Heart right ventricle (tissue), 16 donors: Measurements from ENCODE around the gene MT1M. TPM values are rescaled to one million over a fixed set of nuclear protein-coding genes. Genes with fewer than 3 reads are reported as not detected.

Experiments used
- ATAC-seq, 8 donors: fragments of 200-7000 bp; cut with Tn5 transposase; one replicate each; pipeline ENCODE4 v1.9.1; 2020; ENCODE audit warnings: mild to moderate bottlenecking in 8 of 8, moderate library complexity in 8 of 8, moderate number of reproducible peaks in 1 of 8
- DNase-seq, 2 donors: peaks; one replicate each; pipeline ENCODE4 v3.0.0-alpha.2; 2020
- H3K27ac ChIP-seq, 10 donors: fragments of 200-600 bp; sonication (generic) in 2 of 10; one replicate each; pipeline versions ENCODE4 v1.5.0 to v1.8.0; 2020 to 2022; ENCODE audit warnings: mild to moderate bottlenecking in 3 of 10
- H3K27me3 ChIP-seq, 7 donors: fragments of 200-600 bp; one replicate each; pipeline ENCODE4 v1.8.0; 2021 to 2022; ENCODE audit warnings: mild to moderate bottlenecking in 2 of 7
- H3K36me3 ChIP-seq, 9 donors: fragments of 200-600 bp; sonication (generic) in 1 of 9; one replicate each; pipeline versions ENCODE4 v1.5.0 to v1.8.0; 2020 to 2022; ENCODE audit warnings: mild to moderate bottlenecking in 2 of 9
- H3K4me1 ChIP-seq, 9 donors: fragments of 200-600 bp; sonication (generic) in 1 of 9; one replicate each; pipeline versions ENCODE4 v1.5.0 to v1.8.0; 2020 to 2022; ENCODE audit warnings: mild to moderate bottlenecking in 4 of 9
- H3K4me3 ChIP-seq, 10 donors: fragments of 200-600 bp; sonication (generic) in 2 of 10; one replicate each; pipeline versions ENCODE4 v1.5.0 to v1.8.0; 2020 to 2022; ENCODE audit warnings: mild to moderate bottlenecking in 7 of 10, moderate library complexity in 2 of 10
- H3K9me3 ChIP-seq, 11 donors: fragments of 200-600 bp in 10 of 11; sonication (generic) in 2 of 11; one replicate each; pipeline versions ENCODE4 v1.5.0 to v1.8.0; 2013 to 2022; ENCODE audit warnings: mild to moderate bottlenecking in 2 of 11, control low read depth in 1 of 11, moderate library complexity in 1 of 11
- CTCF ChIP-seq, 9 donors: fragments of 200-600 bp; sonication (generic) in 2 of 9; IDR thresholded peaks; one replicate each; pipeline versions ENCODE4 v1.5.0 to v1.8.0; 2021 to 2022; ENCODE audit warnings: antibody characterized with exemption in 9 of 9, mild to moderate bottlenecking in 5 of 9, moderate library complexity in 1 of 9
- WGBS, 2 donors: extraction: QIAGEN DNeasy Blood & Tissue Kit; methylation state at CpG; one replicate each; pipeline ENCODE4 v1.1.7; 2013; ENCODE audit warnings: inconsistent platforms in 1 of 2; 5-methylcytosine and 5-hydroxymethylcytosine counted together
- intact Hi-C, 10 donors: fragments of 100-400 bp; cut with DNase I; formaldehyde crosslinking; loops; one replicate each; pipeline versions ENCODE4 v1.11.1 to v1.14.2; 2022
- polyA plus RNA-seq, 2 donors: library from polyadenylated mRNA; stranded (reverse); fragments of 200-250 nt; gene quantifications; one replicate each; pipeline ENCODE4 v1.2.3, GENCODE V29; 2013
- total RNA-seq, 10 donors: library from RNA; stranded (reverse); fragmentation: NEBNext Ultra II Directional in 3 of 10; extraction: Animal tissue kit (Norgen Biotek cat#: 25700) in 3 of 10; gene quantifications; one replicate each; pipeline versions ENCODE4 v1.2.1 to v1.2.4, GENCODE V29; 2021 to 2023
- donor health status: Arrhythmogenic right ventricular cardiomyopathy.
- donor health status: ischemic (EF 13 %, LVEDD 7.1; RV severe dilation, severe dysfunction).
- donor health status: healthy with polysubstance abuse.
- donor health status: DM: no; HTN: yes; CAD: no.
- donor health status: DM: no; HTN: no; CAD: no.
- donor health status: ischemic (EF 25% LVEDD 6.9; RV normal size, moderate dysfunction).
- donor health status: ischemic (EF 25% LVEDD 5.7; RV mildly dilated, moderate dysfunction).
- donor health status: healthy.
- donor health status: DM: yes; HTN: yes; CAD: no.
- donor health status: Ischemic cardiomyopathy.
- donor health status: ischemic (EF 35%, LVEDD 5.7; RV mildly dilated, moderate dysfunction).
- donor health status: nonischemic (EF 11% LVEDD 7.7; RV severe dilation, severe dysfunction).
- donor health status: DM: yes; HTN: yes; CAD: no.
- donor health status: PGD.
- donor health status: ischemic (EF 29% LVEDD 5.4; RV normal size, mild dysfunction).
- donor health status: nonischemic (EF 23%, LVEDD 6.1; RV moderate dilation, normal function).

The MT1M gene
- total and polyA plus RNA-seq, 12 donors: 0.75 to 25.4 (median 2.9) TPM

DNA sequence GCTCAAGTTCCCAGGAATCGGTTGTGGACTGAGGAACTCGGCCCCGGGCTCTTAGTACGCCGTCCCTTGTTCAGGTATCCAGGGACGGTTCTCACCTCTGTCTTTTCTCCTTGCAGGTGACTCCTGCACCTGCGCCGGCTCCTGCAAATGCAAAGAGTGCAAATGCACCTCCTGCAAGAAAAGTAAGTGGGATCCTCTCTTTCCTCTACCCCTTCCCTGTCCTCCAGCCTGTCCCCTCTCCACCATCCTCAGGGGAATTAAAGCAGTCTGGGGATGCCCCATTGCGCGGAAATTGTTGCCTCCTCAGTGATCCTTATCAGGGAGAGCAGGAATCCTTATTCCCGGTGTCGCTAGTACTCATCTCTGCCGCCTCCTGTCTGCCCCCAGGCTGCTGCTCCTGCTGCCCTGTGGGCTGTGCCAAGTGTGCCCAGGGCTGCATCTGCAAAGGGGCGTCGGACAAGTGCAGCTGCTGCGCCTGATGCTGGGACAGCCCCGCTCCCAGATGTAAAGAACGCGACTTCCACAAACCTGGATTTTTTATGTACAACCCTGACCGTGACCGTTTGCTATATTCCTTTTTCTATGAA lies 23.5 kb upstream of the MT1M start:
- peak in 1 of 8 donors; percentile 6 for ATAC-seq
- WGBS, 2 donors: 2 to 9% methylated on average over 21 of the region's 21 CpGs
- intact Hi-C loops: loop anchor here in 7 of 10 donors (1.0 to 5.0 kb wide), 6 partner anchors 16 to 74 kb away; partner anchors contain the start of genes MT1X (in 6 of the 7) and MT1E (in 1 of the 7)

GRCh38 chr16:56609463-56609921 lies 23.0 kb upstream of the MT1M start:
- Histone ChIP-seq H3K27me3 (no peaks in the 10 kb centered on the region), H3K4me3 (peak overlapping the region; percentile 52 to 78 (median 72)), H3K27ac (peak overlapping the region; percentile 84 to 99 (median 93)), H3K36me3 (no peaks in the 10 kb centered on the region), H3K9me3 (no peaks in the 10 kb centered on the region), H3K4me1 (peaks cover 25 to 68% (median 60%) of the 10 kb centered on the region in 9 donors)
- no peak for TF ChIP-seq CTCF (IDR thresholded peaks at IDR 0.05)
- DNase-seq (peak in 1 of 2 donors; percentile 87), ATAC-seq (peak in 6 of 8 donors; percentile 5 to 39 (median 20))
- 2% methylated on average over 6 of the region's 6 CpGs for WGBS, 2 donors
- intact Hi-C loops: loop anchor here in 7 of 10 donors (2.0 to 5.0 kb wide), 5 partner anchors 15 to 73 kb away; partner anchors contain the start of genes MT1X (in 5 of the 7) and MT1E (in 1 of the 7)

More for the DNA sequence above, 23.5 kb upstream of the MT1M start:
- TF ChIP-seq CTCF (IDR thresholded peaks at IDR 0.05): peak in 3 of 9 donors; percentile 25 to 30 (median 29)
- Histone ChIP-seq H3K27ac (peak overlapping the region; percentile 84 to 99 (median 93)), H3K9me3 (no peaks in the 10 kb centered on the region), H3K4me1 (peaks cover 25 to 68% (median 60%) of the 10 kb centered on the region in 9 donors), H3K27me3 (no peaks in the 10 kb centered on the region), H3K4me3 (peak overlapping the region; percentile 52 to 78 (median 72)), H3K36me3 (no peaks in the 10 kb centered on the region)
- DNase-seq: no peak

DNA sequence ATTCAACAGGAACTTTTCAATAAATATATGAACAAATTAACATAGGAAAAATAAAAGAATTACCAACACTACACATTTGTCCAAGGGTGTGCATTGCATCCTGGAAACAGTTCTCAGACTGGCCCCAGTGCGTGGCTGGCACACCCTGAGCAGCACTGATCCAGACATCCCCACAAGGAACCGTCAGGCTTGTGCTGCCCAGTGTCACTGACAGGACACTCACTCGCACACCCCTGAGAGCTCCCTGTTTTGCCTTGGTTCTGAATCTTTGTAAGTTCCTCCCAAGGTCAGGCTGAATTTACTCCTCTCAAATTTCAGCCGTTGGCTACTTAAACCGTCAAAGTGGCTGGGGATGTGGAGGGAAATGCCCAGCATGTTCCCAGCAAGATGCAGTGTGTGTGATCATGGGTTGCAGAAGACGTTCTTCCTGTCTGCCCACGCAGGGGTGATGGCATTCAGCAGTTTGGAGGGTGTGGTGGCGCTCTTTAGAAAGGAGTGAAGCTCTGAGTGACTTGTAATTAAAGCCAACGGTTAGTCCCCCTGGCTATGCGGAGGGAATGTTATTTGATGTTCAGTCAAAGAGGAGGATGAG lies 22.3 kb upstream of the MT1M start:
- 16 to 24% methylated on average over 10 of the region's 10 CpGs for WGBS, 2 donors
- peaks cover 25 to 68% (median 60%) of the 10 kb centered on the region in 9 donors for H3K4me1 ChIP-seq
- DNase-seq (no peak), ATAC-seq (peak in 4 of 8 donors; percentile 9 to 20 (median 14))
- H3K27ac ChIP-seq: peak overlapping the region; percentile 84 to 99 (median 93)
- intact Hi-C loops: loop anchor here in 1 of 10 donors (2.0 kb wide), 1 partner anchor 15 kb away; the partner anchor contains the start of gene MT1E
- H3K4me3 ChIP-seq: peak overlapping the region in 9 of 10 donors; percentile 53 to 78 (median 73)
- no peaks in the 10 kb centered on the region for H3K9me3 ChIP-seq
- no peak for TF ChIP-seq CTCF (IDR thresholded peaks at IDR 0.05)
- no peaks in the 10 kb centered on the region for H3K36me3 ChIP-seq
- no peaks in the 10 kb centered on the region for H3K27me3 ChIP-seq

- H3K36me3 ChIP-seq: no peaks in the 10 kb centered on the region
- ATAC-seq (peak in 2 of 8 donors; percentile 4), DNase-seq (peak in 1 of 2 donors; percentile 52)
- H3K27ac ChIP-seq: peak overlapping the region; percentile 84 to 99 (median 93)
- no peak for TF ChIP-seq CTCF (IDR thresholded peaks at IDR 0.05)
- no peaks in the 10 kb centered on the region for H3K27me3 ChIP-seq
- intact Hi-C loops: loop anchor here in 2 of 10 donors (1.0 to 2.0 kb wide), 2 partner anchors 14 to 15 kb away; partner anchors contain the start of gene MT1E (in 2 of the 2)
- H3K4me3 ChIP-seq: peak overlapping the region in 4 of 10 donors; percentile 53 to 78 (median 74)
- no peaks in the 10 kb centered on the region for H3K9me3 ChIP-seq
- WGBS, 2 donors: 16 to 52% methylated on average over 2 of the region's 2 CpGs
- H3K4me1 ChIP-seq: peaks cover 25 to 66% (median 60%) of the 10 kb centered on the region in 9 donors
These were observed 21.8 kb upstream of the MT1M start for GRCh38 chr16:56610609-56611111.
